ENCODE results near the gene UNC13A.

- no peak for TF ChIP-seq CTCF (IDR thresholded peaks at IDR 0.05; ENCODE audit: extremely low read depth in 1 of 2, insufficient read depth in 1 of 2, low read depth in 1 of 2, low read length in 2 of 2)
- no peak for TF ChIP-seq POLR2AphosphoS5 (IDR thresholded peaks at IDR 0.05; ENCODE audit: insufficient read depth, low read depth, low read length)
Observed at GRCh38 chr19:17726964-17727773, 39.0 kb upstream of the UNC13A start.

Data from endothelial cell of umbilical vein (primary cell).